Activated T-cell treated with anti-CD3 and anti-CD28 coated beads, Interleukin-2, amount 50 U/mL, for 72 hours (primary cell): Measurements from ENCODE around the gene KIAA1614. TPM values are rescaled to one million over a fixed set of nuclear protein-coding genes. Genes with fewer than 3 reads are reported as not detected.

ENCODE experiments used
- total RNA-seq, 2 donors: library from RNA; stranded (reverse); gene quantifications; one replicate each; pipeline ENCODE4 v1.2.3, GENCODE V29; 2022

Gene KIAA1614
- total RNA-seq, 2 donors from 2014 or later: 0.02 to 0.07 TPM

Other genes starting within 250 kb of the KIAA1614 start
- 10 to 100 TPM; 20.9 to 21.5 TPM for gene STX6, start 110.0 kb downstream of the KIAA1614 start, total RNA-seq
- 10 to 100 TPM; 48.9 to 49.9 TPM for gene MR1, start 121.1 kb downstream of the KIAA1614 start, total RNA-seq
- gene IER5, start 175.8 kb downstream of the KIAA1614 start, total RNA-seq: 10 to 100 TPM; 71.8 to 72.2 TPM